HG03442 (cell line): ENCODE data around the gene MBLAC1.

Experiments
- ATAC-seq: cut with Tn5 transposase; IDR thresholded peaks from one replicate; pipeline ENCODE4 v1.9.1; 2021; ENCODE audit warnings: mild to moderate bottlenecking, moderate library complexity; ENCODE audit not compliant: unreplicated experiment

Gene MBLAC1

DNA sequence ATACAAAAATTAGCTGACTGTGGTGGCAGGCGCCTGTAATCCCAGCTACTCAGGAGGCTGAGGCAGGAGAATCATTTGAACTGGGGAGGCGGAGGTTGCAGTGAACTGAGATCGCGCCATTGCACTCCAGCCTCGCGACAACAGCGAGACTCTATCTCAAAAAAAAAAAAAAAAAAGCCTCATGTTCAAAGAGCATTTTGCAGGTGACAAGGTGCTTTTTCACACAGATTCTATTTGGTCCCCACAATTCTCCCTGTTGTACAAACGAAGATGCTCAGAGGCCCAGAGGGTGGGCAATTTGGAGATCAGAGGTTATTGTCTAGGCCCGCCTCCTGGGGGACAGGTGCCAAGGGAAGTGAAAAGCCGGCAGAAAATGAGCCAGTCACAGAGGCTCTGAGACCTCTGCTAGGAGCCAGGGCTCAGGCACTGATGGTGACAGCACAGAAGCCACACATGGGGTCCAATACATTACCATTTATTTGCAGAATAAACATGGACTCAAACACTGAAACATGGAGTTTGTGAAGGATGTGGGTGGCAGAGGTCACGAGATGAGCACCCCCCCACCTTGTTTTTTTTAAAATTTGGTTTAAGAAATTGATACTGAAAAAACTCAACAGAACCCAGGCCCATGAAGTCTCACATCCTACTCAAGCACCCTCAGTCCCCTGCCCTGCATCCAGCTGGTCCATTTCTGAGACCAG is 42.5 kb downstream of the MBLAC1 start:
- ATAC-seq = no peak

DNA sequence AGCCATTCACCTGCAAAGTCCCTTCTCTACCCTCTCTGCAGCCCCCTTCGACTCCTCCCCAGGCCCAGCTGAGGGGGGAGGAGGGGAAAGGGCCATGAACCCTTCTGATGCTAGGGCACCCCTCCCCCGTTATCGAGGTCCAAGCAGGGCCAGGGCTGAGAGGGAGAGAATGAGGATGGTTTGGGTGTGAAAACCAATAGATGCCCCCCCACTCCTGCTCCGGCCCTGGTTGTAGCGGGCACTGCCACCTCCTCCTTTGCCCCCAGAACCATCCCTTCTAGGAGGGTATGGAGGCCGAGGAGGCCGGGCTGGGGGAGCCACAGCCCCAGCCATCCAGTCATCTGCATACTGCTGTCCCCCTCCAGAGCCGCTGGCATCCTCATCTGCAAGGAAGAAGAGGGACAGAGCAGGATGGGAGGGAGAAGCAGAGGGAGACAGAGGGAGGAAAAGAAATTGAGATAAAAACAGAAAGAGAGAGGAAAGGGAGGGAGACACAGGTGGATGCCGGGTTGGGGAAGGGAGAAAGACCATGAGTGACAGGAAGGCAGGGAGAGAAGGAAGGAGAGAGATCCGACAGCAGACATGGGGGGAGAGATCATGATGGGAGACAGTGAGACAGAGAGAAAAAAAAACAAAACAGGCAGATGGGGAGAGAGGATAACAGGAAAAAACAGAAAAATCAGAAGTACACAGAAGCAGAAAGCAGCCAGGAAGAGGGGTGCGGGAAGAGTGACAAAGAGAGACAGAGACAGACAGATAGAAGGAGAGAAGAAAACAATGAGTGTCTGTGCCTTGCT is 43.5 kb downstream of the MBLAC1 start:
- no peak for ATAC-seq

DNA sequence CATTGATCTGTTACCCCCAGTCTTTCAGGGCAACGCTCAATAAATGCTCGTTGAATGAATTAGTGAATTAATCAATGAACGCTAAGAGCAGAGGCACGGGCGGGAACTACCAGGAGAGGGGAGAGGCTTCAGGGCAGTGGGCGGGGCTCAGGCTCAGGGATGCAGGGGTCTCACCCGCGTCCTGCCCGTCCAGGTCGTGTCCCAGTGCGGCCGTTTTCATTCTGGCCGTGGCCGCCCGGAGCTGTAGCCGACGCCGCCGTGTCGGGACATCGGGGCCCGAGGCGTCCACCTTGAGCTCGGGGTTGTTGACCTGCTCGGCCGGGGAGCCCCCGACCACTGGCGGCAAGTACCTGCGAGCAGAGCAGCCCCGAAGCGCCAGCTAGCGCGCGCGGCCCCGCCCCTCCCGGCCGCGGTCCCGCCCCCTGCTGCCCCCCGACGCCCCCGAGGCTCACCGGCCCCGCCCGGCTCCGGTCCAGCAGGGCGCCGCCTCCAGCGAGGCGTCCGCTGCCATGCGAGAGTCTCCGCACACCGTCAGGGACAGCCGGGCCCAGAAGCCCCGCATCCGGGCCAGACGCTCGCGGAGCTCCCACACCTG is 44.4 kb downstream of the MBLAC1 start:
- no peak for ATAC-seq

DNA sequence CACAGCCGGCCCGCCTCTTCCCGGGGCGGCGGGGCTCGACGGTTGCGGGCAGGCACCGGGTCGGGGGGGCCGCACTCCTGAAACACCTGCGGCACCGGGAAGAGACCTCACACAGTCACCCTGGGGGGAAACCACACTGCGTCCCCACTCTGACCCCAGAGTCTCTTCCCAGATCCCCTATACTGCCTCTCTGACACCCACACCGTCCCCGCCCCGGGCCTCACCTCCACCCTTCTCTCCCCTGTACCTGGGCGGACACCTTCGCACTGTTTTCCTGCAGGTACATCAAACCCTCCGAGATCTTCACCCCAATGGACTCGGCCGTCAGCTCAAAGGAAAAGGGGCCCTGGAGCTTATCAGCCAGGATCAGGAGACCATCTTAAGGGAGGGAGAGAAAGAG is 45.1 kb downstream of the MBLAC1 start:
- no peak for ATAC-seq

DNA sequence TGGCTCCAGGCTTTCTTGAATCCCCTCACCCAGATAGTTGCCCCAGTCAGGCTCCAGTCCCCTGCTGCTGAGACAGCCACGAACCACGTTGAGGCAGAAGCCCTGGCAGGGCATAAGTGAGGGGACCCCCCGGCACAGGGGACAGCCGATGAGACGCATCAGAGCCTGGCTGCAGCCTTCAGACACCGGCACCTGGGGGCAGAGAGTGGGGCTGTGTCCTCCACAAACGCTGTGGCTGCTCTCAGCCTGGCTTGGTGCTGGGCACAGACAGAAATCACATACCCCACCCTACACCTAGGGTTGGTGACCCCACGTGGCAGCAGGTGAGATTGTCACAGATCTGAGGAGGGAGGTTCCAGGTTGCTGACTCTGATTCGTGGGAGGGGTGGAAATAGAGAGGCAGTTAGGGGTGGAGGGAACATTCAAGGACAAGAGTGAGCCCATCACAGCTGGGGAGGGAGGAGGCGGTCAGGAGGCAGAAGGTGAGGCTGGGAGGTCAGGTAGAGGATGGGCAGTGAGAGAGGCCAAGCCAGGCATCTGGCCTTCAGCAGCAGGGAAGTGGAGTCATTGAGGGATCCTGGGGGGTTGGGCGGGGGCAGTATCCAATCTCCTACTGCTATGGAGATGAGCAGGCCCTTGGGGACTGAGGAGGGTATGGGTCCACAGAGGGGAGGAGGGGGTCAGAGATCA is 47.2 kb downstream of the MBLAC1 start:
- no peak for ATAC-seq

DNA sequence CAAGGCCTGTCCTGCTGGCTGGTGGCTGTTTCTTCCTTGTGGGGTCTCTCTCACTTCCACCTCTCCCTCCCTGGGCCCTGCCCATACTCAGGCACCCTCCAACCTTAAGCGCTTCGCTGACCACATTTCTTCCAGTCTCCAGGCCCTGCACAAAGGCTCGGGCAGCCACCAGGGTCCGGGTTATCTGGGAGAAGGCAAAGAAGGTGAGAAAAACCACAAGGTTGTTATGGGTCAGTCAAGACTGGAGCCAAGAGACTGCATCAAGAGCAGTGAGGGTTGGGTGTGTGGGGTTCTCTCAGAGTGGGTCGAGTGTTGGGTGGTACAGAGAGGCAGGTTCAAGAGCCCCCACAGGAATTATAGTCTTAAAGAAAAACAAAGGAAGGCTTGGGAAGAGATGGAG is 47.8 kb downstream of the MBLAC1 start:
- ATAC-seq = no peak

DNA sequence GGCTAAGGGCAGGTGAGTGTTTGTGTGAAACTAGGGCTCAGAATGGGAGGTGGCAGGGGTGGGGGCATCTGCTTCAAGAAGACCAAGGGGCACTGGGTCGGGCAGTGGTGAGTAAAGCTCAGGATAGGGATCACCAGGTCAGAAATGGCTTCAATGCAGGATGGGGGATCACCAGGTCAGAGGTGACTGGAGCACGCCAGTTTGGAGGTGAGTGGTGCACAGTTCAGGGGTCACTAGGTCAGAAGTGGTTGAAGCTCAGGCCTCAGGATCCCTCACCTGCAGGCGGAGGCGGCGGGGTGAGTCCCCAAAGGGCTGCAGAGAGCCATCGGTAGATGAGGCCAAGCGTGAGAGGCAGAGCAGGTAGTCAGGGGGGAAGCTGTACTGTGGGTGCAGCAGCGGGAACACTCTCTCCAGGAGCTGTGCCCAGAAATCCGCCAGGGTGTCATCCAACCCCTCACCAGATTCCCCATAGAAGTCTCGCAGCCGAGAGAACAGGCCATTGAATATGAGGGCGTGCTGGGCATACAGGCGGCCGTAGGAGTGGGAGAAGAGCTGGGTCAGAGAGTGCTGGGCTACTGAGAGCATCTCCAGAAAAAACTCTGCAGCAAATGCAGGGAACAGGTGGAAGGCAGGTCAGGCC is 48.6 kb downstream of the MBLAC1 start:
- no peak for ATAC-seq

DNA sequence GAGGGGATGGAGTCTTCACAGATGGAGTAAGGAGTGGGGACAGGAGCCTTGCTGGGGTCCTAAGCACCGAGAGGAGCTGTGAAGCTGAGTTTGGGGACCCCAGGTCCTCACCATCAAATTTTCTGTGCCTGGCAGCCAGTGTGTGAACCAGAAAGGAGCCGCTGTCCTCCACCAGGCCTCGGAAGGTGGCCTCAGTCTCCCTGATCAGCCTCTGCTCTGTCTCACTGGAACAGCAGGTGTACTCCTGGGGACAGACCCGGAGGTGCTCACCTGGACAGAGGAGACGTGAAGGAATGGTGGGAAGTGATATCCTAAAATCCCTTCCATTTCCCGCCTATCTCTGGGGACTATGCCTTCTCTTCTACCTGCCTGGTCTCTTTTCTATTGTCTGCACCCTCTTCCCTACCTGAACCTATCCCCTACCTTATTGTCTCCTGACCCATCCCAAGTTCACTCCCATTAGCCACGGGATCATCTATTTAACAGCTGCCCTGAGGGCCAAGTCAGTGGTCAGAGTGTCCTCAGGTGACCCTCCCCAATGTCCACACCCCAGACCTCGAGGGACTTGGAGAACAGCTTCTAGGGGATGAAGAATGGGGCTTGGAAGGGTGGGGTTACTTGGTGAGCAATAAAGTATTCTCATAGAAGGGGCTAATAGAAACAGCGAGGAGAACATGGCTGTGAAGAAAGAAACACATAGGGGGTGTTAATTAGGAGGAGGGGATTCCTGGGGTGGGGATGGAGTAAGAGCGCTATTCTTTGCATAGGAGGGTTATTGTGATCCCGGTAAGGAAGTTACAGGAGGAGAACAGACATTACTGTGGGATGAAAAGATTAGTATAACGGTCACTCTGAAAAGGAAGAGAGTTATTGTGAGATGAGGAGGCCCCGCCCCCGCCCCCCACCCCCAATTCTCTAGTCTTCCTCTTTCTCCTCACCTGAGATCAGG is 49.6 kb downstream of the MBLAC1 start:
- no peak for ATAC-seq

DNA sequence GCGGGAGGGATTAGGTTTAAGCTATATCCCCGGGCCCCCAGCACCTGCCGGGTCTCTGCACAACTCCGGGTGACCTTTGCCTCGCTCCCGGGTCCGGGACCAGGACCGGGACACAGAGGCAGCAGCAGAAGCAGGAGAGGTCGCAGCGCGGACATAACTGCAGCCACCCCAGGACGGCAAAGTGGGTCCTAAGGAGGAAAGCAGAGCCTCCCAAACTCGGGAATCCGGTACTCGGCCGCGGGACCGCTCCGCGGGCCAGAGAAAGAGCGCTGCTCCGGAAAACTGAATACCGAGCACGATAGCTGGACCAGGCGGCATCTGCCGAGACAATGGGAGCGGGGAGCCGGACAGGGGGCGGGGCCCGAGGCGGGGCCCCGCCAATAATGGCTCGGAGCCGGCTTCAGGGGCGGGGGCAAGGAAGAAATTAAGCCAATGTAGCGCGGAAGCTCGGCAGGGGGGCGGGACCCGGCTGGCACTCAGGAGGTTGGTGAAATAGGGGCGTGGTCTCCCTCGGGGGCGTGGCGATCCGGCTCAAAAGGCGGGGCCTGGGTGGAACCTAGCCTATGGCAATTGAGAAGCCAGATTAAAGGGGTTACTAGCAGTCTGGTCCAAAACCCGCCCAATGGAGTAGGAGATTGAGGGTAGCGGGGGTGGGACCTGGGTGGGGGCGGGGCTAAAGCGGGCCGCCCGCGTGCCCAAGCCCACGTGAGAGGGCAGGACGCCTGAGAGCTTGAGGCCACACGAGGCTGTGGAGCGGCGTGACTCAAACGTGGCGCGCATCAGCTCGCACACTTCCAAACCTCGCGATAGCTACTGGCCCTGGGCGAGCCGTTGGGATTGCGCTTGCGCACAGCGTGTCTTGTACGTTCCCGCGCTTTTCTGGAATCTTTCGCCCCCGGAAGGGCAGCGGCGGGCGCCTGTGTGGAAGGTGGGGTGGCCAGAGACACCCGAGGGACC is 50.6 kb downstream of the MBLAC1 start, which contains the start of the genes GPC2 and STAG3:
Gene GPC2, minus strand, starts transcription at position 337 of the 957 bp plus-strand sequence. Its CDS starts 182 bp downstream, at position 155.
Gene STAG3, plus strand, starts transcription at position 874 of the 957 bp plus-strand sequence. CDS start 2,639 bp downstream, outside the sequence.
- ATAC-seq = peak; percentile 83
